Choroid plexus epithelial cell (primary cell): ENCODE measurements around the gene LYPD8.

Source experiments
- DNase-seq: peaks from one replicate; pipeline ENCODE4 v3.0.0-alpha.2; 2010; ENCODE audit warnings: low read depth
- H3K4me3 ChIP-seq: 2 replicates; pipeline ENCODE4 v1.5.1; 2011; ENCODE audit warnings: low read depth, mild to moderate bottlenecking, control low read depth, low read length, moderate library complexity
- TF ChIP-seq, protein P1 (sequence below): conservative IDR thresholded peaks from 2 replicates; pipeline ENCODE4 v1.5.1; 2011; ENCODE audit warnings: low read depth, mild to moderate bottlenecking, control low read depth, inconsistent platforms, low read length, moderate library complexity

LYPD8 gene

DNA sequence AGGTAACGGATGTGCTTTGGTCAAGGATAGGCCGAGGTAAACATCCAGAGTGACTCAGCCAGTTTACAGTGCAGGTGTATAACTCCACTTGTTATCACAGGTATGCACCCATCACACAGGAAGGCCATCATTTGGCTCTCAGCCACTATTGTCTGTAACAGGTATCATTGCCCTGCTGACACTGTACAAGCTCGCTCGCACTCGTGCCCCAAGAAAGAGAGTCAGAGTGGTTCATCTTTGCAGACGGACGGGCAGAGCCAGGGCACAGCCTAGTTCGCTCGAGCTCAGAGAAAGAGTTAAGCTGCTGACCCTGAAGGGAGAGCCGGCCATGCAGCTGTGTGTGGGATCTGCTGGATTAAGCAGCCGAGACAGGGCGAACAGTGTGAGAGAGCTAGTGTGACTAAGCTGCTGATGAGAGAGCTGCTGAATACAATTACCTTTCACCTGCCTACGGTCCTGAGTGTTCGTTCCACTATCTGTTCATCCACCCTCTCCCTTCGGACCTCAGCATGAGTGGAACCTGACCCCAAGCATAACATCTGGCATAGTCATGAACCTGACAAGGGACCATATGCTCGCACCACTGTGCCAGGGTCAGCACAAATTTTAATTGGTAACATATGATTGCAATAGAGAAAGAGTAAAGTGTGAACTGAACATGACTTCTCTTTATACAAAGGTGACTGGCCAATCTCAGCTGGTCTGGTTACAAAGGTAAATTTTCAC lies 27.0 kb upstream of the LYPD8 start:
- H3K4me3 ChIP-seq: no peak overlapping the region
- no peak for DNase-seq
- TF ChIP-seq, protein P1, sequence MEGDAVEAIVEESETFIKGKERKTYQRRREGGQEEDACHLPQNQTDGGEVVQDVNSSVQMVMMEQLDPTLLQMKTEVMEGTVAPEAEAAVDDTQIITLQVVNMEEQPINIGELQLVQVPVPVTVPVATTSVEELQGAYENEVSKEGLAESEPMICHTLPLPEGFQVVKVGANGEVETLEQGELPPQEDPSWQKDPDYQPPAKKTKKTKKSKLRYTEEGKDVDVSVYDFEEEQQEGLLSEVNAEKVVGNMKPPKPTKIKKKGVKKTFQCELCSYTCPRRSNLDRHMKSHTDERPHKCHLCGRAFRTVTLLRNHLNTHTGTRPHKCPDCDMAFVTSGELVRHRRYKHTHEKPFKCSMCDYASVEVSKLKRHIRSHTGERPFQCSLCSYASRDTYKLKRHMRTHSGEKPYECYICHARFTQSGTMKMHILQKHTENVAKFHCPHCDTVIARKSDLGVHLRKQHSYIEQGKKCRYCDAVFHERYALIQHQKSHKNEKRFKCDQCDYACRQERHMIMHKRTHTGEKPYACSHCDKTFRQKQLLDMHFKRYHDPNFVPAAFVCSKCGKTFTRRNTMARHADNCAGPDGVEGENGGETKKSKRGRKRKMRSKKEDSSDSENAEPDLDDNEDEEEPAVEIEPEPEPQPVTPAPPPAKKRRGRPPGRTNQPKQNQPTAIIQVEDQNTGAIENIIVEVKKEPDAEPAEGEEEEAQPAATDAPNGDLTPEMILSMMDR: no peak

DNA sequence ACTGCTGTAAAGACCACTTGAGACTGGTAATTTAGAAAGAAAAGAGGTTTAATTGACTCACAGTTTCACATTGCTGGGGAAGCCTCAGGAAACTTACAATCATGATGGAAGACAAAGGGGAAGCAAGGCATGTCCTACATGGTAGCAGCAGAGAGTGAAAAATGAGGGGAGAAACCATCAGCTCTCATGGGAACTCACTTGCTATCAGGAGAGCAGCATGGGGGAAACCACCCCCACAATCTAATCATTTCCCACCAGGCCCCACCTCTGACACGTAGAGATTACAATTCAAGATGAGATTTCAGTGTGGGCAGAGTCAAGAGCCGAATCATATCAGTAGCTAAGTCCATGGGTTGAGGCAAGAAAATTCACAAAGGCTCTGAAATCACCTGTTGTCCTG lies 23.8 kb upstream of the LYPD8 start:
- DNase-seq: no peak
- H3K4me3 ChIP-seq: no peak overlapping the region
- TF ChIP-seq, protein P1: no peak

DNA sequence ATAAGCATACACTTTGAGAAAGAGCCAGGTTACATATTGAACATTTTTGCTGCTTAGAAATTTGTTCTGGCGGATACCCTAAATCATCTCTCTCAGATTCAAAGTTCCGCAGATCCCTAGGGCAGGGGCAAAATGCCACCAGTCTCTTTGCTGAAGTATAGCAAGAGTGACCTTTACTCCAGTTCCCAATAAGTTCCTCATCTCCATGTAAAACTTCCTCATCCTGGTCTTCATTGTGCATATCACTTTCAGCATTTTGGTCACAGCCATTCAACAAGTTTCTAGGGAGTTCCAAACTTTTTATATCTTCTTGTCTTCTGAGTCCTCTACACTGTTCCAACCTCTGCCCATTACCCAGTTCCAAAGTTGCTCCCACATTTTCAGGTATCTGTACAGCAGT lies 23.3 kb upstream of the LYPD8 start:
- DNase-seq: no peak
- no peak overlapping the region for H3K4me3 ChIP-seq

DNA sequence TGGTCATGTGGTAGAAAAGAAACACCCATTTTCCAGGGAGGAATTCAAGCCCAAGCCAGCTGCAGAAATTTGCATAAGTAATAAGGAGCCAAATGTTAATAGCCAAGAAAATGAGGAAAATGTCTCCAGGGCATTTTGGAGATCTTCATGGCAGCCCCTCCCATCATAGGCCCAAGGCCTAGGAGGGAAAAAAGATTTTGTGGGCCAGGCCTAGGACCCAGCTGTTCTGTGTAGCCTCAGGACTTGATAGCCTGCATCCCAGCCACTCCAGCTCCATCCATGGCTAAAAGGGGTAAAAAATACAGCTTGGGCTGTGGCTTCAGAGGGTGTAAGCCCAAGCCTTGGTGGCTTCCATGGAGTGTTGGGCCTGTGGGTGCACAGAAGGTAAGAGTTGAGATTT lies 21.4 kb upstream of the LYPD8 start:
- TF ChIP-seq, protein P1: no peak
- no peak for DNase-seq
- H3K4me3 ChIP-seq: no peak overlapping the region

More for the DNA sequence above, 23.3 kb upstream of the LYPD8 start:
- TF ChIP-seq, protein P1: no peak

DNA sequence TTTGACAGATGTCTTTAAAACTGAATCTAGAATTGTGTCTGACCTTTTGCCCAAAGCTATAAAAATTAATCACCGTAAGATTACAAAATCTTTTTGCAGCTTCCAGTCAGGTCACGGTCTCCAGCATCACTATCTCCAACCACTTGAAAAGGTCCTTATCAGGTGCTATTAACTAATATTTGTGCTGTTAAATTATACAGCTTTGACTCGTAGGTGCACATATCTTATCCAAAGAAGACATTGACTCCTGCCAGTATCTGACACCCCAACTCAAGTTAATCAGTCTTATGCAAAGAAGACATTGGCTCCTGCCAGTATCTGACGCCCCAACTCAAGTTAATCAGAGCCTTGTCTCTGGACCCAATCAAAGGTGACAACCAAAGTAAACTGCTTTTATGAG lies 19.9 kb upstream of the LYPD8 start:
- TF ChIP-seq, protein P1: no peak
- no peak for DNase-seq
- no peak overlapping the region for H3K4me3 ChIP-seq

DNA sequence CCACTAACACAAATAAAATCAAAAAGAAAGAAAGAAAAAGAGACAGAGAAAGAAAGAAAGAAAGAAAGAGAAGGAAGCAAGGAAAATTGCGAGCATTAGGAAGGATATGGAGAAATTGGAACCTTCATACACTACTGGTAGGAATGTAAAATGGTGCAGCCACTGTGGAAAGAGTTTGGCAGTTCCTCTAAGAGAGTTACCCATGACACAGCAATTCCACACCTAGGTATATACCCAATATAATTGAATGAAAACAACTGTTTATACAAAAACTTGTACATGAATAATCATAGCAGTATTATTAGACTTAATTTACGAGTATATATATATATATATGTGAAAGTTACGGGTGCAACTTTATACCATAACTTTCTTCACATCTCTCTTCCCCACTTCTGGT lies 4.1 kb upstream of the LYPD8 start:
- no peak for DNase-seq
- no peak overlapping the region for H3K4me3 ChIP-seq
- TF ChIP-seq, protein P1: no peak

DNA sequence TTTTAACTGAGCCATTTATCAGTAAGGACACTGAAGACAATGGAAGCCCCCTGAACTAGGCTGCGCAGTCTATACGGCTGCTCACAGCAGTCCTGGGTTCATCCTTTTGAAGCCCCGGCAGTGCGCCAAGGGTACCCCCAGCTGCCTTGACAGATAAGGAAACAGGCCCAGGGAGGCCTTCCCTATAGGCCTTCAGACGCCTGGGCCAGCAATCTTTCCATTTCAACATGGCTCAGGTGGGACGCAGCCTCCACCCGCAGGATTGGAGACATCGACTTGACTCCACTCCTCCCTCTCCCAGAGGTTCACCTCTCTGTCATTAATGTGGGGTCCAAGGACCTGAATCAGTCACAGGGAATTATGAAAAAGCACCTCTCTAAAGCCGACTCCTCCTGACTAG lies 2.8 kb upstream of the LYPD8 start:
- no peak for DNase-seq
- TF ChIP-seq, protein P1: no peak
- no peak overlapping the region for H3K4me3 ChIP-seq
